GM23338 (cell line): ENCODE data around the gene LRRC42. TPM values are rescaled to one million over a fixed set of nuclear protein-coding genes. Genes with fewer than 3 reads are reported as not detected.

Experiments used
- ATAC-seq: fragments of 200-7000 bp; cut with Tn5 transposase; 3 replicates; pipeline ENCODE4 v1.9.1; 2020
- DNase-seq: peaks from one replicate; pipeline ENCODE4 v3.0.0-alpha.2; 2015; ENCODE audit warnings: low spot score
- H2AFZ ChIP-seq: fragments of 200-600 bp; sonication (generic); 2 replicates; pipeline ENCODE4 v1.8.0; 2016; ENCODE audit warnings: antibody characterized with exemption, mild to moderate bottlenecking, moderate library complexity
- H3F3A ChIP-seq: fragments of 200-600 bp; sonication (generic); replicated peaks from 2 replicates; pipeline ENCODE4 v1.8.0; 2017; ENCODE audit warnings: antibody characterized with exemption, mixed run types, low read depth
- H3K27ac ChIP-seq: fragments of 200-600 bp; sonication (generic); 2 replicates; pipeline ENCODE4 v1.6.1; 2016; ENCODE audit warnings: low read depth
- H3K27me3 ChIP-seq: fragments of 200-600 bp; sonication (generic); 2 replicates; pipeline ENCODE4 v1.8.0; 2016; ENCODE audit warnings: mild to moderate bottlenecking, mixed run types, moderate library complexity; ENCODE audit not compliant: insufficient read depth
- H3K36me3 ChIP-seq: fragments of 200-600 bp; sonication (generic); 2 replicates; pipeline ENCODE4 v1.8.0; 2016; ENCODE audit warnings: mild to moderate bottlenecking; ENCODE audit not compliant: insufficient read depth
- H3K4me1 ChIP-seq: fragments of 200-600 bp; sonication (generic); 2 replicates; pipeline ENCODE4 v1.8.0; 2016; ENCODE audit warnings: mild to moderate bottlenecking, moderate library complexity; ENCODE audit not compliant: insufficient read depth
- H3K4me2 ChIP-seq: fragments of 200-600 bp; sonication (generic); 2 replicates; pipeline ENCODE4 v1.7.1; 2017; ENCODE audit warnings: mixed run types
- H3K4me3 ChIP-seq: fragments of 200-600 bp; sonication (generic); 2 replicates; pipeline ENCODE4 v1.6.1; 2016; ENCODE audit warnings: mixed run types
- H3K79me2 ChIP-seq: fragments of 200-600 bp; sonication (generic); replicated peaks from 2 replicates; pipeline ENCODE4 v1.8.0; 2017; ENCODE audit warnings: mild to moderate bottlenecking; ENCODE audit not compliant: insufficient read depth
- H3K9me2 ChIP-seq: fragments of 200-600 bp; sonication (generic); 2 replicates; pipeline ENCODE4 v1.8.0; 2017; ENCODE audit not compliant: insufficient read depth
- H4K20me1 ChIP-seq: fragments of 200-600 bp; sonication (generic); replicated peaks from 2 replicates; pipeline ENCODE4 v1.8.0; 2017; ENCODE audit warnings: mild to moderate bottlenecking; ENCODE audit not compliant: insufficient read depth
- H3K27ac Mint-ChIP-seq: 2 replicates; pipeline ENCODE4 v1.8.0; 2020; ENCODE audit warnings: inconsistent platforms, mild to moderate bottlenecking, moderate library complexity, mixed read lengths
- H3K27me3 Mint-ChIP-seq: 3 replicates; pipeline ENCODE4 v1.8.0; 2022; ENCODE audit warnings: low read depth, mild to moderate bottlenecking, moderate library complexity, mixed read lengths, inconsistent platforms; ENCODE audit not compliant: insufficient read depth, poor library complexity
- H3K36me3 Mint-ChIP-seq: 3 replicates; pipeline ENCODE4 v1.8.0; 2021; ENCODE audit warnings: low read depth, mild to moderate bottlenecking, inconsistent platforms, moderate library complexity, mixed read lengths
- H3K4me1 Mint-ChIP-seq: 3 replicates; pipeline ENCODE4 v1.8.0; 2020; ENCODE audit warnings: mild to moderate bottlenecking, inconsistent platforms, mixed read lengths
- H3K4me3 Mint-ChIP-seq: 3 replicates; pipeline ENCODE4 v1.8.0; 2021; ENCODE audit warnings: moderate library complexity, mild to moderate bottlenecking, inconsistent platforms, mixed read lengths
- H3K9me3 Mint-ChIP-seq: 3 replicates; pipeline ENCODE4 v1.8.0; 2020; ENCODE audit warnings: moderate library complexity, mild to moderate bottlenecking, inconsistent platforms, mixed read lengths
- CREB1 ChIP-seq: fragments of 250-450 bp; sonication (Bioruptor Pico); IDR thresholded peaks from 2 replicates; pipeline ENCODE4 v1.5.0; 2020; ENCODE audit warnings: low read depth, mild to moderate bottlenecking, moderate library complexity
- EZH2 ChIP-seq: fragments of 200-600 bp; sonication (generic); IDR thresholded peaks from one replicate; pipeline ENCODE4 v1.8.0; 2017; ENCODE audit warnings: antibody characterized with exemption, mild to moderate bottlenecking, low read depth; ENCODE audit not compliant: unreplicated experiment
- EZH2phosphoT487 ChIP-seq: fragments of 200-600 bp; sonication (generic); IDR thresholded peaks from one replicate; pipeline ENCODE4 v1.8.1; 2018; ENCODE audit warnings: antibody characterized with exemption; ENCODE audit not compliant: unreplicated experiment
- JUNB ChIP-seq: IDR thresholded peaks from one replicate; pipeline ENCODE4 v1.6.1; 2016; ENCODE audit warnings: antibody characterized with exemption; ENCODE audit not compliant: unreplicated experiment
- NANOG ChIP-seq: IDR thresholded peaks from 2 replicates; pipeline ENCODE4 v1.6.1; 2016; ENCODE audit warnings: antibody characterized with exemption, borderline replicate concordance
- POLR2AphosphoS5 ChIP-seq: IDR thresholded peaks from 2 replicates; pipeline ENCODE4 v1.6.1; 2016; ENCODE audit warnings: antibody characterized with exemption, low read depth
- STAT1 ChIP-seq: IDR thresholded peaks from one replicate; pipeline ENCODE4 v1.6.1; 2016; ENCODE audit warnings: antibody characterized with exemption; ENCODE audit not compliant: unreplicated experiment
- ZNF114 ChIP-seq: fragments of 250-450 bp; sonication (Bioruptor Pico); IDR thresholded peaks from 2 replicates; pipeline ENCODE4 v1.5.0; 2020; ENCODE audit warnings: mild to moderate bottlenecking, moderate library complexity
- ZNF331 ChIP-seq: fragments of 250-450 bp; sonication (Bioruptor Pico); IDR thresholded peaks from 2 replicates; pipeline ENCODE4 v1.5.0; 2020; ENCODE audit warnings: low read depth, mild to moderate bottlenecking, moderate library complexity
- polyA plus RNA-seq: library from polyadenylated mRNA; unstranded; fragments of >200 nt; fragmentation: Nextera tagmentation; extraction: Ambion mirVana; gene quantifications from 2 replicates; pipeline ENCODE4 v1.2.1, GENCODE V29; 2016
- total RNA-seq: library from RNA; depleted of rRNA; stranded (reverse); fragments of >200 nt; shearing (Covaris generic); gene quantifications from 2 replicates; pipeline ENCODE4 v1.2.3, GENCODE V29; 2014
- TF ChIP-seq, protein P1 (sequence below): IDR thresholded peaks from one replicate; pipeline ENCODE4 v1.6.1; 2018; ENCODE audit warnings: antibody characterized with exemption; ENCODE audit not compliant: unreplicated experiment
- TF ChIP-seq, protein P2 (sequence below): IDR thresholded peaks from 2 replicates; pipeline ENCODE4 v1.6.1; 2016; ENCODE audit warnings: antibody characterized with exemption
- TF ChIP-seq, protein P3 (sequence below), 2 experiments: fragments of 200-600 bp in 1 of 2; sonication (generic) in 1 of 2; conservative IDR thresholded peaks; 2 replicates each; pipeline versions ENCODE4 v1.5.1 to v1.6.1; 2016 to 2017; ENCODE audit warnings: antibody characterized with exemption in 2 of 2, low read depth in 2 of 2, mild to moderate bottlenecking in 2 of 2, moderate library complexity in 1 of 2
- TF ChIP-seq, protein P4 (sequence below): fragments of 250-450 bp; sonication (Bioruptor Pico); IDR thresholded peaks from 2 replicates; pipeline ENCODE4 v1.5.0; 2020; ENCODE audit warnings: mild to moderate bottlenecking, moderate library complexity

Gene LRRC42
- total and polyA plus RNA-seq, 2 experiments from 2014 or later: 25.9 to 48.1 TPM

DNA sequence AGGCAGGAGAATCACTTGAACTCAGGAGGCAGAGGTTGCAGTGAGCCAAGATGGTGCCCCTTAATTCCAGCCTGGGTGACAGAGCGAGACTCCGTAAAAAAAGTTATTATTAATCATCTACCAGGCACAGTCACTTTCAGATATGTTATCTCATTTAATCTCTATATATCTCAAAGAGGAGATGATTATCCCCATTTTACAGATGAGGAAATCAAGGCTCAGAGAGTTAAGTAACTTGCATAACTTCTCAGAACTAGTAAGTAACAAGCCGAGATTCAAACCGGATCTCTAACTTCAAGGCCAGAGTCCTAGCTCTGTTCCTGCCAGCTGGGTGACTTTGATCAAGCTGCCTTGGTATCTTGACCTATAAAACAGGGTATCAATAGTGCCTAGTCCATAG lies 34.7 kb upstream of the LRRC42 start:
- ATAC-seq (no peak), DNase-seq (no peak)
- 0 out of 2 replicates have a peak, but pooled peaks cover 5% of the 10 kb centered on the region for H3K9me2 ChIP-seq
- no peaks in the 10 kb centered on the region for H3K36me3 ChIP-seq
- no peaks in the 10 kb centered on the region for H4K20me1 ChIP-seq
- H3K4me3 ChIP-seq: no peak overlapping the region
- peaks cover 4% of the 10 kb centered on the region; the same call in 1 of the 3 replicates for H3K36me3 Mint-ChIP-seq
- H3K4me1 ChIP-seq: peaks cover 34% of the 10 kb centered on the region
- H3K27ac ChIP-seq: no peak overlapping the region
- no peak overlapping the region for H3K27ac Mint-ChIP-seq
- H3F3A ChIP-seq: no peaks in the 10 kb centered on the region
- H3K4me2 ChIP-seq: no peak overlapping the region
- no peak overlapping the region for H3K4me3 Mint-ChIP-seq
- H3K27me3 ChIP-seq: no peaks in the 10 kb centered on the region
- no peaks in the 10 kb centered on the region for H3K9me3 Mint-ChIP-seq
- H3K79me2 ChIP-seq: no peaks in the 10 kb centered on the region
- peaks cover 5% of the 10 kb centered on the region for H3K27me3 Mint-ChIP-seq
- TF ChIP-seq EZH2phosphoT487: no peak
- TF ChIP-seq NANOG: no peak
- no peak for TF ChIP-seq POLR2AphosphoS5
- no peak for TF ChIP-seq CREB1 (CRISPR knock-in tag)
- TF ChIP-seq, protein P1, sequence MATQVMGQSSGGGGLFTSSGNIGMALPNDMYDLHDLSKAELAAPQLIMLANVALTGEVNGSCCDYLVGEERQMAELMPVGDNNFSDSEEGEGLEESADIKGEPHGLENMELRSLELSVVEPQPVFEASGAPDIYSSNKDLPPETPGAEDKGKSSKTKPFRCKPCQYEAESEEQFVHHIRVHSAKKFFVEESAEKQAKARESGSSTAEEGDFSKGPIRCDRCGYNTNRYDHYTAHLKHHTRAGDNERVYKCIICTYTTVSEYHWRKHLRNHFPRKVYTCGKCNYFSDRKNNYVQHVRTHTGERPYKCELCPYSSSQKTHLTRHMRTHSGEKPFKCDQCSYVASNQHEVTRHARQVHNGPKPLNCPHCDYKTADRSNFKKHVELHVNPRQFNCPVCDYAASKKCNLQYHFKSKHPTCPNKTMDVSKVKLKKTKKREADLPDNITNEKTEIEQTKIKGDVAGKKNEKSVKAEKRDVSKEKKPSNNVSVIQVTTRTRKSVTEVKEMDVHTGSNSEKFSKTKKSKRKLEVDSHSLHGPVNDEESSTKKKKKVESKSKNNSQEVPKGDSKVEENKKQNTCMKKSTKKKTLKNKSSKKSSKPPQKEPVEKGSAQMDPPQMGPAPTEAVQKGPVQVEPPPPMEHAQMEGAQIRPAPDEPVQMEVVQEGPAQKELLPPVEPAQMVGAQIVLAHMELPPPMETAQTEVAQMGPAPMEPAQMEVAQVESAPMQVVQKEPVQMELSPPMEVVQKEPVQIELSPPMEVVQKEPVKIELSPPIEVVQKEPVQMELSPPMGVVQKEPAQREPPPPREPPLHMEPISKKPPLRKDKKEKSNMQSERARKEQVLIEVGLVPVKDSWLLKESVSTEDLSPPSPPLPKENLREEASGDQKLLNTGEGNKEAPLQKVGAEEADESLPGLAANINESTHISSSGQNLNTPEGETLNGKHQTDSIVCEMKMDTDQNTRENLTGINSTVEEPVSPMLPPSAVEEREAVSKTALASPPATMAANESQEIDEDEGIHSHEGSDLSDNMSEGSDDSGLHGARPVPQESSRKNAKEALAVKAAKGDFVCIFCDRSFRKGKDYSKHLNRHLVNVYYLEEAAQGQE: no peak
- no peak for TF ChIP-seq ZNF114
- no peak for TF ChIP-seq EZH2
- TF ChIP-seq, protein P2, sequence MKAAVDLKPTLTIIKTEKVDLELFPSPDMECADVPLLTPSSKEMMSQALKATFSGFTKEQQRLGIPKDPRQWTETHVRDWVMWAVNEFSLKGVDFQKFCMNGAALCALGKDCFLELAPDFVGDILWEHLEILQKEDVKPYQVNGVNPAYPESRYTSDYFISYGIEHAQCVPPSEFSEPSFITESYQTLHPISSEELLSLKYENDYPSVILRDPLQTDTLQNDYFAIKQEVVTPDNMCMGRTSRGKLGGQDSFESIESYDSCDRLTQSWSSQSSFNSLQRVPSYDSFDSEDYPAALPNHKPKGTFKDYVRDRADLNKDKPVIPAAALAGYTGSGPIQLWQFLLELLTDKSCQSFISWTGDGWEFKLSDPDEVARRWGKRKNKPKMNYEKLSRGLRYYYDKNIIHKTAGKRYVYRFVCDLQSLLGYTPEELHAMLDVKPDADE: no peak
- TF ChIP-seq, protein P3, sequence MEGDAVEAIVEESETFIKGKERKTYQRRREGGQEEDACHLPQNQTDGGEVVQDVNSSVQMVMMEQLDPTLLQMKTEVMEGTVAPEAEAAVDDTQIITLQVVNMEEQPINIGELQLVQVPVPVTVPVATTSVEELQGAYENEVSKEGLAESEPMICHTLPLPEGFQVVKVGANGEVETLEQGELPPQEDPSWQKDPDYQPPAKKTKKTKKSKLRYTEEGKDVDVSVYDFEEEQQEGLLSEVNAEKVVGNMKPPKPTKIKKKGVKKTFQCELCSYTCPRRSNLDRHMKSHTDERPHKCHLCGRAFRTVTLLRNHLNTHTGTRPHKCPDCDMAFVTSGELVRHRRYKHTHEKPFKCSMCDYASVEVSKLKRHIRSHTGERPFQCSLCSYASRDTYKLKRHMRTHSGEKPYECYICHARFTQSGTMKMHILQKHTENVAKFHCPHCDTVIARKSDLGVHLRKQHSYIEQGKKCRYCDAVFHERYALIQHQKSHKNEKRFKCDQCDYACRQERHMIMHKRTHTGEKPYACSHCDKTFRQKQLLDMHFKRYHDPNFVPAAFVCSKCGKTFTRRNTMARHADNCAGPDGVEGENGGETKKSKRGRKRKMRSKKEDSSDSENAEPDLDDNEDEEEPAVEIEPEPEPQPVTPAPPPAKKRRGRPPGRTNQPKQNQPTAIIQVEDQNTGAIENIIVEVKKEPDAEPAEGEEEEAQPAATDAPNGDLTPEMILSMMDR (conservative IDR thresholded peaks at IDR 0.05; ENCODE audit: low read depth in 2 of 2): no peak
- TF ChIP-seq, protein P4, sequence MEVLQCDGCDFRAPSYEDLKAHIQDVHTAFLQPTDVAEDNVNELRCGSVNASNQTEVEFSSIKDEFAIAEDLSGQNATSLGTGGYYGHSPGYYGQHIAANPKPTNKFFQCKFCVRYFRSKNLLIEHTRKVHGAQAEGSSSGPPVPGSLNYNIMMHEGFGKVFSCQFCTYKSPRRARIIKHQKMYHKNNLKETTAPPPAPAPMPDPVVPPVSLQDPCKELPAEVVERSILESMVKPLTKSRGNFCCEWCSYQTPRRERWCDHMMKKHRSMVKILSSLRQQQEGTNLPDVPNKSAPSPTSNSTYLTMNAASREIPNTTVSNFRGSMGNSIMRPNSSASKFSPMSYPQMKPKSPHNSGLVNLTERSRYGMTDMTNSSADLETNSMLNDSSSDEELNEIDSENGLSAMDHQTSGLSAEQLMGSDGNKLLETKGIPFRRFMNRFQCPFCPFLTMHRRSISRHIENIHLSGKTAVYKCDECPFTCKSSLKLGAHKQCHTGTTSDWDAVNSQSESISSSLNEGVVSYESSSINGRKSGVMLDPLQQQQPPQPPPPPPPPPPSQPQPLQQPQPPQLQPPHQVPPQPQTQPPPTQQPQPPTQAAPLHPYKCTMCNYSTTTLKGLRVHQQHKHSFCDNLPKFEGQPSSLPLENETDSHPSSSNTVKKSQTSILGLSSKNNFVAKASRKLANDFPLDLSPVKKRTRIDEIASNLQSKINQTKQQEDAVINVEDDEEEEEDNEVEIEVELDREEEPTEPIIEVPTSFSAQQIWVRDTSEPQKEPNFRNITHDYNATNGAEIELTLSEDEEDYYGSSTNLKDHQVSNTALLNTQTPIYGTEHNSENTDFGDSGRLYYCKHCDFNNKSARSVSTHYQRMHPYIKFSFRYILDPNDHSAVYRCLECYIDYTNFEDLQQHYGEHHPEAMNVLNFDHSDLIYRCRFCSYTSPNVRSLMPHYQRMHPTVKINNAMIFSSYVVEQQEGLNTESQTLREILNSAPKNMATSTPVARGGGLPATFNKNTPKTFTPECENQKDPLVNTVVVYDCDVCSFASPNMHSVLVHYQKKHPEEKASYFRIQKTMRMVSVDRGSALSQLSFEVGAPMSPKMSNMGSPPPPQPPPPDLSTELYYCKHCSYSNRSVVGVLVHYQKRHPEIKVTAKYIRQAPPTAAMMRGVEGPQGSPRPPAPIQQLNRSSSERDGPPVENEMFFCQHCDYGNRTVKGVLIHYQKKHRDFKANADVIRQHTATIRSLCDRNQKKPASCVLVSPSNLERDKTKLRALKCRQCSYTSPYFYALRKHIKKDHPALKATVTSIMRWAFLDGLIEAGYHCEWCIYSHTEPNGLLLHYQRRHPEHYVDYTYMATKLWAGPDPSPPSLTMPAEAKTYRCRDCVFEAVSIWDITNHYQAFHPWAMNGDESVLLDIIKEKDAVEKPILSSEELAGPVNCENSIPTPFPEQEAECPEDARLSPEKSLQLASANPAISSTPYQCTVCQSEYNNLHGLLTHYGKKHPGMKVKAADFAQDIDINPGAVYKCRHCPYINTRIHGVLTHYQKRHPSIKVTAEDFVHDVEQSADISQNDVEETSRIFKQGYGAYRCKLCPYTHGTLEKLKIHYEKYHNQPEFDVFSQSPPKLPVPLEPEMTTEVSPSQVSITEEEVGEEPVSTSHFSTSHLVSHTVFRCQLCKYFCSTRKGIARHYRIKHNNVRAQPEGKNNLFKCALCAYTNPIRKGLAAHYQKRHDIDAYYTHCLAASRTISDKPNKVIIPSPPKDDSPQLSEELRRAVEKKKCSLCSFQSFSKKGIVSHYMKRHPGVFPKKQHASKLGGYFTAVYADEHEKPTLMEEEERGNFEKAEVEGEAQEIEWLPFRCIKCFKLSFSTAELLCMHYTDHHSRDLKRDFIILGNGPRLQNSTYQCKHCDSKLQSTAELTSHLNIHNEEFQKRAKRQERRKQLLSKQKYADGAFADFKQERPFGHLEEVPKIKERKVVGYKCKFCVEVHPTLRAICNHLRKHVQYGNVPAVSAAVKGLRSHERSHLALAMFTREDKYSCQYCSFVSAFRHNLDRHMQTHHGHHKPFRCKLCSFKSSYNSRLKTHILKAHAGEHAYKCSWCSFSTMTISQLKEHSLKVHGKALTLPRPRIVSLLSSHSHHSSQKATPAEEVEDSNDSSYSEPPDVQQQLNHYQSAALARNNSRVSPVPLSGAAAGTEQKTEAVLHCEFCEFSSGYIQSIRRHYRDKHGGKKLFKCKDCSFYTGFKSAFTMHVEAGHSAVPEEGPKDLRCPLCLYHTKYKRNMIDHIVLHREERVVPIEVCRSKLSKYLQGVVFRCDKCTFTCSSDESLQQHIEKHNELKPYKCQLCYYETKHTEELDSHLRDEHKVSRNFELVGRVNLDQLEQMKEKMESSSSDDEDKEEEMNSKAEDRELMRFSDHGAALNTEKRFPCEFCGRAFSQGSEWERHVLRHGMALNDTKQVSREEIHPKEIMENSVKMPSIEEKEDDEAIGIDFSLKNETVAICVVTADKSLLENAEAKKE: no peak
- no peak for TF ChIP-seq JUNB
- no peak for TF ChIP-seq STAT1
- TF ChIP-seq ZNF331: no peak
- H3K4me1 Mint-ChIP-seq: peaks cover 33% of the 10 kb centered on the region
- H2AFZ ChIP-seq: no peak overlapping the region
